HEK293T (cell line): ENCODE data around the gene NODAL.

Source experiments
- ARNT ChIP-seq: fragments of 450-650 bp; IDR thresholded peaks from 2 replicates; pipeline ENCODE4 v1.6.1; 2017; ENCODE audit warnings: mild to moderate bottlenecking
- FOXA1 ChIP-seq: fragments of 450-650 bp; IDR thresholded peaks from 2 replicates; pipeline ENCODE4 v1.6.1; 2016; ENCODE audit warnings: mild to moderate bottlenecking
- FOXM1 ChIP-seq: fragments of 450-650 bp; IDR thresholded peaks from 2 replicates; pipeline ENCODE4 v1.6.1; 2017; ENCODE audit warnings: mild to moderate bottlenecking, borderline replicate concordance
- L3MBTL2 ChIP-seq: fragments of 450-650 bp; conservative IDR thresholded peaks from 2 replicates; pipeline ENCODE4 v1.6.1; 2016; ENCODE audit warnings: mild to moderate bottlenecking
- LEF1 ChIP-seq: fragments of 450-650 bp; IDR thresholded peaks from 2 replicates; pipeline ENCODE4 v1.6.1; 2017; ENCODE audit warnings: mild to moderate bottlenecking, borderline replicate concordance
- NFRKB ChIP-seq: fragments of 450-650 bp; IDR thresholded peaks from 2 replicates; pipeline ENCODE4 v1.6.1; 2016; ENCODE audit warnings: mild to moderate bottlenecking, moderate library complexity
- PKNOX1 ChIP-seq: fragments of 450-650 bp; IDR thresholded peaks from 2 replicates; pipeline ENCODE4 v1.6.1; 2016
- SP1 ChIP-seq: fragments of 450-650 bp; IDR thresholded peaks from 2 replicates; pipeline ENCODE4 v1.6.1; 2017
- SUZ12 ChIP-seq: fragments of 450-650 bp; IDR thresholded peaks from 2 replicates; pipeline ENCODE4 v1.6.1; 2016; ENCODE audit warnings: mild to moderate bottlenecking
- TARDBP ChIP-seq: fragments of 450-650 bp; IDR thresholded peaks from 2 replicates; pipeline ENCODE4 v1.6.1; 2016
- ZNF384 ChIP-seq: fragments of 450-650 bp; IDR thresholded peaks from 2 replicates; pipeline ENCODE4 v1.6.1; 2016

GRCh38 chr10:70456164-70456563 lies 14.7 kb upstream of the NODAL start:
- no peak for TF ChIP-seq SP1
- TF ChIP-seq FOXA1 = no peak
- no peak for TF ChIP-seq FOXM1
- no peak for TF ChIP-seq TARDBP
- TF ChIP-seq SUZ12 = no peak
- TF ChIP-seq LEF1 = no peak
- TF ChIP-seq NFRKB = no peak
- TF ChIP-seq PKNOX1 = no peak
- no peak for TF ChIP-seq L3MBTL2
- TF ChIP-seq ZNF384 = no peak
- TF ChIP-seq ARNT = no peak
